K562 (cell line): ENCODE data around the gene BCAS3. TPM values are rescaled to one million over a fixed set of nuclear protein-coding genes. Genes with fewer than 3 reads are reported as not detected.
"Not testable (repeated sequence)": the region's sequence is repeated elsewhere in the genome, so short reads cannot be mapped to it uniquely, and the experiment has no call there.

Experiments used
- ATAC-seq: fragments of 200-7000 bp; cut with Tn5 transposase; 3 replicates; pipeline ENCODE4 v1.9.1; 2020; ENCODE audit warnings: moderate library complexity
- BruUV-seq: library from RNA; stranded (reverse); fragments of 400-500 nt; replicated peaks from 2 replicates; lab custom pipeline; 2021; lab: Mats Ljungman, UMichigan
- CTCF ChIA-PET: fragments of 300-600 bp; formaldehyde crosslinking; extraction: SDS; loops from one replicate; lab custom pipeline; 2021; ENCODE audit warnings: low intra/inter-chr PET ratio; lab: Yijun Ruan, JAX
- POLR2A ChIA-PET: fragments of 300-600, 350-650 bp; sonication (Branson Sonifier 250); formaldehyde crosslinking; extraction: SDS; loops from one replicate; lab custom pipeline; 2021; ENCODE audit warnings: antibody characterized with exemption, inconsistent platforms; lab: Yijun Ruan, JAX
- DNase-seq, 4 experiments: peaks; one replicate each; pipeline versions ENCODE4 v3.0.0 to v3.0.0-alpha.2; 2011 to 2018; ENCODE audit warnings: low spot score in 3 of 4, mixed read lengths in 3 of 4; ENCODE audit errors: extremely low read depth in 1 of 4
- FAIRE-seq: peaks from 2 replicates; lab custom pipeline; 2011; peaks lifted over from hg19 to GRCh38; lab: Jason Lieb, UNC
- H2AFZ ChIP-seq: 2 replicates; pipeline ENCODE4 v1.6.0; 2011; ENCODE audit warnings: low read depth, low read length, control low read depth, inconsistent platforms
- H3K27ac ChIP-seq: fragments of 200-600 bp; 3 replicates; pipeline ENCODE4 v1.8.0; 2011; ENCODE audit warnings: low read depth, mild to moderate bottlenecking, control low read depth, inconsistent platforms, low read length, moderate library complexity, mixed read lengths; ENCODE audit errors: extremely low read depth
- H3K27me3 ChIP-seq, 2 experiments: fragments of 300-600 bp in 1 of 2; 2 replicates in 1 of 2; 3 replicates in 1 of 2; pipeline versions ENCODE4 v1.6.0 to v1.8.0; 2011; ENCODE audit warnings: inconsistent platforms in 2 of 2, low read length in 2 of 2, mild to moderate bottlenecking in 1 of 2, mixed read lengths in 1 of 2, moderate library complexity in 1 of 2; ENCODE audit not compliant: control insufficient read depth in 2 of 2, insufficient read depth in 2 of 2
- H3K36me3 ChIP-seq: fragments of 300-600 bp; 3 replicates; pipeline ENCODE4 v1.8.0; 2011; ENCODE audit warnings: mild to moderate bottlenecking, low read length, inconsistent platforms; ENCODE audit not compliant: control insufficient read depth, insufficient read depth
- H3K4me1 ChIP-seq, 2 experiments: fragments of 200-600 bp in 1 of 2; replicated peaks in 1 of 2; 2 replicates in 1 of 2; 3 replicates in 1 of 2; pipeline versions ENCODE4 v1.5.1 to v1.8.0; 2011; ENCODE audit warnings: inconsistent platforms in 2 of 2, low read length in 2 of 2, mild to moderate bottlenecking in 1 of 2, mixed read lengths in 1 of 2, moderate library complexity in 1 of 2; ENCODE audit not compliant: control insufficient read depth in 2 of 2, insufficient read depth in 2 of 2
- H3K4me2 ChIP-seq: 2 replicates; pipeline ENCODE4 v1.6.1; 2011; ENCODE audit warnings: low read length, control low read depth, inconsistent platforms, mixed read lengths; ENCODE audit not compliant: insufficient read depth
- H3K4me3 ChIP-seq: fragments of 200-600 bp; sonication (generic), shearing (Covaris generic); 2 replicates; pipeline ENCODE4 v1.5.1; 2016; ENCODE audit warnings: control low read depth, inconsistent platforms
- H3K79me2 ChIP-seq: fragments of 200-600 bp; 3 replicates; pipeline ENCODE4 v1.8.0; 2011; ENCODE audit warnings: low read length, inconsistent platforms; ENCODE audit not compliant: control insufficient read depth, insufficient read depth
- H3K9ac ChIP-seq, 2 experiments: 2 replicates each; pipeline versions ENCODE4 v1.6.0 to v1.6.1; 2011; ENCODE audit warnings: low read depth in 2 of 2, low read length in 2 of 2, control low read depth in 1 of 2, inconsistent platforms in 1 of 2, mild to moderate bottlenecking in 1 of 2, mixed read lengths in 1 of 2; ENCODE audit not compliant: insufficient read depth in 1 of 2
- H3K9me1 ChIP-seq: one replicate; pipeline ENCODE4 v1.6.0; 2011; ENCODE audit warnings: inconsistent platforms, mild to moderate bottlenecking, low read length, moderate library complexity; ENCODE audit not compliant: control insufficient read depth, insufficient read depth
- H3K9me3 ChIP-seq: replicated peaks from 2 replicates; pipeline ENCODE4 v1.5.1; 2011; ENCODE audit warnings: low read depth, low read length, inconsistent platforms; ENCODE audit not compliant: control insufficient read depth, insufficient read depth
- H4K20me1 ChIP-seq: replicated peaks from 2 replicates; pipeline ENCODE4 v1.6.1; 2011; ENCODE audit warnings: low read length, inconsistent platforms, mixed read lengths; ENCODE audit not compliant: control insufficient read depth, insufficient read depth
- WGBS: fragments of 100-300 bp; shearing (Covaris generic); methylation state at CpG from one replicate; pipeline ENCODE4 v1.1.6; 2016; ENCODE audit warnings: low coverage, mixed read lengths; ENCODE audit not compliant: insufficient coverage; ENCODE audit errors: missing lambda C conversion rate; 5-methylcytosine and 5-hydroxymethylcytosine counted together
- in situ Hi-C: fragments of 300-500 bp; cut with MboI; formaldehyde crosslinking; loops from 4 replicates; pipeline ENCODE4 v1.15.0; 2018; ENCODE audit warnings: inconsistent platforms, mixed read lengths
- intact Hi-C: fragments of 100-400 bp; cut with micrococcal nuclease; formaldehyde crosslinking; loops from 2 replicates; pipeline ENCODE4 v1.14.2; 2022
- polyA plus RNA-seq, 8 experiments: library from polyadenylated mRNA; depleted of rRNA in 4 of 8; stranded (reverse) in 5 of 8; unstranded in 3 of 8; fragments of >200 nt; fragmentation: Nextera tagmentation in 2 of 8; fragmentation: Illumina TruSeq in 1 of 8; extraction: Ambion mirVana in 2 of 8; extraction: Trizol in 1 of 8; gene quantifications; 2 replicates each; pipeline versions ENCODE4 v1.2.1 to v1.2.3, GENCODE V29; 2011 to 2014; ENCODE audit warnings: inconsistent platforms in 1 of 8, missing spikeins in 1 of 8
- total RNA-seq, 7 experiments: library from RNA; depleted of rRNA in 6 of 7; stranded (reverse); fragments of >200 nt in 6 of 7; fragmentation: Illumina TruSeq in 2 of 7; extraction: Trizol in 2 of 7; gene quantifications; 2 replicates each; pipeline versions ENCODE4 v1.2.1 to v1.2.3, GENCODE V29; 2011 to 2021; ENCODE audit warnings: low replicate concordance in 1 of 7
- TF ChIP-seq, protein P1 (sequence below), 3 experiments: fragments of 200-800 bp in 1 of 3; fragments of 250-450 bp in 1 of 3; fragments of 450-650 bp in 1 of 3; sonication (Bioruptor Pico) in 1 of 3; sonication (Bioruptor generic) in 1 of 3; formaldehyde crosslinking in 1 of 3; IDR thresholded peaks; 2 replicates each; pipeline versions ENCODE4 v1.6.1 to v1.8.0; 2016 to 2022; ENCODE audit warnings: mild to moderate bottlenecking in 2 of 3, missing genetic modification characterization in 2 of 3, missing compliant biosample characterization in 1 of 3, moderate library complexity in 1 of 3

Gene BCAS3
- total and polyA plus RNA-seq, 9 of the 15 experiments (the other 6 are each of a cell fraction or from before 2014, with no cell fraction given), result 1.9 to 5.5 (median 3.5) TPM

DNA sequence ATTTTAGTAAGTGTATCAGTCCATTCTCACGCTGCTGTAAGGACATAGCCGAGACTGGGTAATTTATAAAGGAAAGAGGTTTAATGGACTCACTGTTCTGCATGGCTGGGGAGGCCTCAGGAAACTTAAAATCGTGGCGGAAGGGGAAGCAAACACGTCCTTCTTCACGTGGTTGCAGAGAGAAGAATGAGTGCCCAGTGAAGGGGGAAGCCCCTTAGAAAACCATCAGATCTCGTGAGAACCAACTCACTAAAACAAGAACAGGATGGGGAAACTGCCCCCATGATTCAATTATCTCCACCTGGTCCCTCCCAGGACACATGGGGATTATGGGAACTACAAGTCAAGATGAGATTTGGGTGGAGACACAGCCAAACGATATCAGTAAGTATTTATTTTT, 567.3 kb downstream of the BCAS3 start:
- H4K20me1 ChIP-seq, intact Hi-C loops, POLR2A ChIA-PET, DNase-seq, H3K4me2 ChIP-seq, H3K9me1 ChIP-seq, H3K9ac ChIP-seq, H3K9me3 ChIP-seq, H3K27me3 ChIP-seq, H3K79me2 ChIP-seq, CTCF ChIA-PET, BruUV-seq, H3K4me1 ChIP-seq, H3K36me3 ChIP-seq, ATAC-seq, H3K27ac ChIP-seq, H3K4me3 ChIP-seq, H2AFZ ChIP-seq, FAIRE-seq, in situ Hi-C loops: not testable (repeated sequence)
- TF ChIP-seq, protein P1, sequence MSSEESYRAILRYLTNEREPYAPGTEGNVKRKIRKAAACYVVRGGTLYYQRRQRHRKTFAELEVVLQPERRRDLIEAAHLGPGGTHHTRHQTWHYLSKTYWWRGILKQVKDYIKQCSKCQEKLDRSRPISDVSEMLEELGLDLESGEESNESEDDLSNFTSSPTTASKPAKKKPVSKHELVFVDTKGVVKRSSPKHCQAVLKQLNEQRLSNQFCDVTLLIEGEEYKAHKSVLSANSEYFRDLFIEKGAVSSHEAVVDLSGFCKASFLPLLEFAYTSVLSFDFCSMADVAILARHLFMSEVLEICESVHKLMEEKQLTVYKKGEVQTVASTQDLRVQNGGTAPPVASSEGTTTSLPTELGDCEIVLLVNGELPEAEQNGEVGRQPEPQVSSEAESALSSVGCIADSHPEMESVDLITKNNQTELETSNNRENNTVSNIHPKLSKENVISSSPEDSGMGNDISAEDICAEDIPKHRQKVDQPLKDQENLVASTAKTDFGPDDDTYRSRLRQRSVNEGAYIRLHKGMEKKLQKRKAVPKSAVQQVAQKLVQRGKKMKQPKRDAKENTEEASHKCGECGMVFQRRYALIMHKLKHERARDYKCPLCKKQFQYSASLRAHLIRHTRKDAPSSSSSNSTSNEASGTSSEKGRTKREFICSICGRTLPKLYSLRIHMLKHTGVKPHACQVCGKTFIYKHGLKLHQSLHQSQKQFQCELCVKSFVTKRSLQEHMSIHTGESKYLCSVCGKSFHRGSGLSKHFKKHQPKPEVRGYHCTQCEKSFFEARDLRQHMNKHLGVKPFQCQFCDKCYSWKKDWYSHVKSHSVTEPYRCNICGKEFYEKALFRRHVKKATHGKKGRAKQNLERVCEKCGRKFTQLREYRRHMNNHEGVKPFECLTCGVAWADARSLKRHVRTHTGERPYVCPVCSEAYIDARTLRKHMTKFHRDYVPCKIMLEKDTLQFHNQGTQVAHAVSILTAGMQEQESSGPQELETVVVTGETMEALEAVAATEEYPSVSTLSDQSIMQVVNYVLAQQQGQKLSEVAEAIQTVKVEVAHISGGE (CRISPR knock-in tag; IDR thresholded peaks at IDR 0.05), result peak in 1 of 3 experiments; percentile 68; a peak in 2 of 6 replicates
- WGBS, result under 1% methylated on average over 8 of the region's 8 CpGs
